Measurements from ENCODE around the gene CDHR2. TPM values are rescaled to one million over a fixed set of nuclear protein-coding genes. Genes with fewer than 3 reads are reported as not detected.

CDHR2 gene
- total and polyA plus RNA-seq, 2 of the 13 experiments (the other 11 are each of a cell fraction or from before 2014, with no cell fraction given), result 17.9 to 20.9 TPM

DNA sequence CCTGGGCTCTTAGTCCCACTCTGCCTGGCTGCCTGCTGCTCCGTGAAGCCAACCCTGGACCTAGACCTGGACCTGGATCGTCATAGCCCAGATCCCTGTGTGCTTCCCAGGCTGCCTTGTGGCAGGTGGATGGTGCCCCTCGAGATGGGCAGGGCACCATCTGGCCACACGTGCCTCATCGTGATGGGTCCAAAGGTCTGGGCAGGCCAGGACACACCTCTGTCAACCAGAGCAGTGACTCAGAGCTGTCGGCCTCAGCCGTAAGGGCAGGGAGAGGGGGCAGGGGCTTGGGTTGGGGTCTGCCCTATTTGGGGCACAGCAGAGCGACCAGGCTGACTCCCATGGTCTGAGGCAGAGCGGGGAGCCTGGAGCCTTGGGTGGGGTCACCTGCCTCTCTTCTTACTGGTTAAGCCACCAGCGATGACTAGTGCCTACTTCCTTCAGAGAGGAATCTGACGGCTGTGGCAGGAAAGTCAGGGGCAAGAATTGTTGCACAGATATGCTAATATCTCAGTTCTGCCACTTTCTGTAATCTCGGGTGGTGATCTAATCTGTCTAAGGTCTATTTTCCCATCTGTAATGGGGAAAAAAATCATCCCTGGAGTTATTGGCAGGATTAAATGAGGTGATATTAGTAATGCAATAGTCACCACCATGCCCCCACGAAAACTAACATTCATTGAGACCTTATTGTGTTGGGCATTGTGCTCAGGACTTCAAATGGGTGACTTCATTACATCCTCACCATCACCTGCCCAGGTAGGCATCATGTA, 3.2 kb upstream of the CDHR2 start (continued):
- TF ChIP-seq, protein P1, sequence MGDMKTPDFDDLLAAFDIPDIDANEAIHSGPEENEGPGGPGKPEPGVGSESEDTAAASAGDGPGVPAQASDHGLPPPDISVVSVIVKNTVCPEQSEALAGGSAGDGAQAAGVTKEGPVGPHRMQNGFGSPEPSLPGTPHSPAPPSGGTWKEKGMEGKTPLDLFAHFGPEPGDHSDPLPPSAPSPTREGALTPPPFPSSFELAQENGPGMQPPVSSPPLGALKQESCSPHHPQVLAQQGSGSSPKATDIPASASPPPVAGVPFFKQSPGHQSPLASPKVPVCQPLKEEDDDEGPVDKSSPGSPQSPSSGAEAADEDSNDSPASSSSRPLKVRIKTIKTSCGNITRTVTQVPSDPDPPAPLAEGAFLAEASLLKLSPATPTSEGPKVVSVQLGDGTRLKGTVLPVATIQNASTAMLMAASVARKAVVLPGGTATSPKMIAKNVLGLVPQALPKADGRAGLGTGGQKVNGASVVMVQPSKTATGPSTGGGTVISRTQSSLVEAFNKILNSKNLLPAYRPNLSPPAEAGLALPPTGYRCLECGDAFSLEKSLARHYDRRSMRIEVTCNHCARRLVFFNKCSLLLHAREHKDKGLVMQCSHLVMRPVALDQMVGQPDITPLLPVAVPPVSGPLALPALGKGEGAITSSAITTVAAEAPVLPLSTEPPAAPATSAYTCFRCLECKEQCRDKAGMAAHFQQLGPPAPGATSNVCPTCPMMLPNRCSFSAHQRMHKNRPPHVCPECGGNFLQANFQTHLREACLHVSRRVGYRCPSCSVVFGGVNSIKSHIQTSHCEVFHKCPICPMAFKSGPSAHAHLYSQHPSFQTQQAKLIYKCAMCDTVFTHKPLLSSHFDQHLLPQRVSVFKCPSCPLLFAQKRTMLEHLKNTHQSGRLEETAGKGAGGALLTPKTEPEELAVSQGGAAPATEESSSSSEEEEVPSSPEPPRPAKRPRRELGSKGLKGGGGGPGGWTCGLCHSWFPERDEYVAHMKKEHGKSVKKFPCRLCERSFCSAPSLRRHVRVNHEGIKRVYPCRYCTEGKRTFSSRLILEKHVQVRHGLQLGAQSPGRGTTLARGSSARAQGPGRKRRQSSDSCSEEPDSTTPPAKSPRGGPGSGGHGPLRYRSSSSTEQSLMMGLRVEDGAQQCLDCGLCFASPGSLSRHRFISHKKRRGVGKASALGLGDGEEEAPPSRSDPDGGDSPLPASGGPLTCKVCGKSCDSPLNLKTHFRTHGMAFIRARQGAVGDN (CRISPR knock-in tag; IDR thresholded peaks at IDR 0.05), result peak; percentile 85
- TF ChIP-seq, protein P2, sequence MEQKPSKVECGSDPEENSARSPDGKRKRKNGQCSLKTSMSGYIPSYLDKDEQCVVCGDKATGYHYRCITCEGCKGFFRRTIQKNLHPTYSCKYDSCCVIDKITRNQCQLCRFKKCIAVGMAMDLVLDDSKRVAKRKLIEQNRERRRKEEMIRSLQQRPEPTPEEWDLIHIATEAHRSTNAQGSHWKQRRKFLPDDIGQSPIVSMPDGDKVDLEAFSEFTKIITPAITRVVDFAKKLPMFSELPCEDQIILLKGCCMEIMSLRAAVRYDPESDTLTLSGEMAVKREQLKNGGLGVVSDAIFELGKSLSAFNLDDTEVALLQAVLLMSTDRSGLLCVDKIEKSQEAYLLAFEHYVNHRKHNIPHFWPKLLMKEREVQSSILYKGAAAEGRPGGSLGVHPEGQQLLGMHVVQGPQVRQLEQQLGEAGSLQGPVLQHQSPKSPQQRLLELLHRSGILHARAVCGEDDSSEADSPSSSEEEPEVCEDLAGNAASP (CRISPR knock-in tag; IDR thresholded peaks at IDR 0.05; ENCODE audit: borderline replicate concordance), result peak; percentile 61
- TF ChIP-seq, protein P3, sequence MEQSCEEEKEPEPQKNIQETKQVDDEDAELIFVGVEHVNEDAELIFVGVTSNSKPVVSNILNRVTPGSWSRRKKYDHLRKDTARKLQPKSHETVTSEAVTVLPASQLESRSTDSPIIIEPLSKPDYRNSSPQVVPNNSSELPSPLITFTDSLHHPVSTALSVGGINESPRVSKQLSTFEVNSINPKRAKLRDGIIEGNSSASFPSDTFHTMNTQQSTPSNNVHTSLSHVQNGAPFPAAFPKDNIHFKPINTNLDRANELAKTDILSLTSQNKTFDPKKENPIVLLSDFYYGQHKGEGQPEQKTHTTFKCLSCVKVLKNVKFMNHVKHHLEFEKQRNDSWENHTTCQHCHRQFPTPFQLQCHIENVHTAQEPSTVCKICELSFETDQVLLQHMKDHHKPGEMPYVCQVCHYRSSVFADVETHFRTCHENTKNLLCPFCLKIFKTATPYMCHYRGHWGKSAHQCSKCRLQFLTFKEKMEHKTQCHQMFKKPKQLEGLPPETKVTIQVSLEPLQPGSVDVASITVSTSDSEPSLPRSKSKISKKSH (CRISPR knock-in tag; IDR thresholded peaks at IDR 0.05; ENCODE audit: borderline replicate concordance), result peak; percentile 44; the same call in 1 of the 2 replicates
- TF ChIP-seq RBM22 (optimal IDR thresholded peaks at IDR 0.05; ENCODE audit: low read length) (no peak), TGIF2 (CRISPR knock-in tag; IDR thresholded peaks at IDR 0.05) (peak; percentile 78; the same call in 1 of the 2 replicates), ZBTB20 (CRISPR knock-in tag; IDR thresholded peaks at IDR 0.05; ENCODE audit: borderline replicate concordance, low read depth) (peak; percentile 37; the same call in 1 of the 2 replicates), ZNF292 (CRISPR knock-in tag; IDR thresholded peaks at IDR 0.05; ENCODE audit: borderline replicate concordance, low read depth) (0 out of 2 replicates have a peak, but pooled peaks have one; percentile 19)

Data from HepG2 (cell line).